ENCODE results near the gene SUN3.

SUN3 gene

GRCh38 chr7:48028938-48029337 lies at the start of gene SUN3:
Gene SUN3, minus strand, starts transcription at chr7:48029107. Its CDS starts 169 bp downstream, at chr7:48028938.
- H3K27ac ChIP-seq: no peak within 1 kb of the TSS
- TF ChIP-seq ZFX (IDR thresholded peaks at IDR 0.05): no peak
- TF ChIP-seq, protein P1, sequence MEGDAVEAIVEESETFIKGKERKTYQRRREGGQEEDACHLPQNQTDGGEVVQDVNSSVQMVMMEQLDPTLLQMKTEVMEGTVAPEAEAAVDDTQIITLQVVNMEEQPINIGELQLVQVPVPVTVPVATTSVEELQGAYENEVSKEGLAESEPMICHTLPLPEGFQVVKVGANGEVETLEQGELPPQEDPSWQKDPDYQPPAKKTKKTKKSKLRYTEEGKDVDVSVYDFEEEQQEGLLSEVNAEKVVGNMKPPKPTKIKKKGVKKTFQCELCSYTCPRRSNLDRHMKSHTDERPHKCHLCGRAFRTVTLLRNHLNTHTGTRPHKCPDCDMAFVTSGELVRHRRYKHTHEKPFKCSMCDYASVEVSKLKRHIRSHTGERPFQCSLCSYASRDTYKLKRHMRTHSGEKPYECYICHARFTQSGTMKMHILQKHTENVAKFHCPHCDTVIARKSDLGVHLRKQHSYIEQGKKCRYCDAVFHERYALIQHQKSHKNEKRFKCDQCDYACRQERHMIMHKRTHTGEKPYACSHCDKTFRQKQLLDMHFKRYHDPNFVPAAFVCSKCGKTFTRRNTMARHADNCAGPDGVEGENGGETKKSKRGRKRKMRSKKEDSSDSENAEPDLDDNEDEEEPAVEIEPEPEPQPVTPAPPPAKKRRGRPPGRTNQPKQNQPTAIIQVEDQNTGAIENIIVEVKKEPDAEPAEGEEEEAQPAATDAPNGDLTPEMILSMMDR (conservative IDR thresholded peaks at IDR 0.05): no peak

- TF ChIP-seq, protein P1 (conservative IDR thresholded peaks at IDR 0.05): no peak
- no peak for TF ChIP-seq ZFX (IDR thresholded peaks at IDR 0.05)
- no peak overlapping the region for H3K27ac ChIP-seq
Measured at GRCh38 chr7:48078470-48078869, 49.6 kb upstream of the SUN3 start.

GRCh38 chr7:48077423-48077822 lies 48.5 kb upstream of the SUN3 start:
- no peak overlapping the region for H3K27ac ChIP-seq
- TF ChIP-seq ZFX (IDR thresholded peaks at IDR 0.05): no peak
- TF ChIP-seq, protein P1 (conservative IDR thresholded peaks at IDR 0.05): no peak

- no peak overlapping the region for H3K27ac ChIP-seq
- TF ChIP-seq, protein P1 (conservative IDR thresholded peaks at IDR 0.05): no peak
- TF ChIP-seq ZFX (IDR thresholded peaks at IDR 0.05): no peak
Measured at GRCh38 chr7:48074204-48074654, 45.3 kb upstream of the SUN3 start.

- no peak overlapping the region for H3K27ac ChIP-seq
- TF ChIP-seq, protein P1 (conservative IDR thresholded peaks at IDR 0.05): no peak
- no peak for TF ChIP-seq ZFX (IDR thresholded peaks at IDR 0.05)
Measured at GRCh38 chr7:48067475-48067874, 38.6 kb upstream of the SUN3 start.

DNA sequence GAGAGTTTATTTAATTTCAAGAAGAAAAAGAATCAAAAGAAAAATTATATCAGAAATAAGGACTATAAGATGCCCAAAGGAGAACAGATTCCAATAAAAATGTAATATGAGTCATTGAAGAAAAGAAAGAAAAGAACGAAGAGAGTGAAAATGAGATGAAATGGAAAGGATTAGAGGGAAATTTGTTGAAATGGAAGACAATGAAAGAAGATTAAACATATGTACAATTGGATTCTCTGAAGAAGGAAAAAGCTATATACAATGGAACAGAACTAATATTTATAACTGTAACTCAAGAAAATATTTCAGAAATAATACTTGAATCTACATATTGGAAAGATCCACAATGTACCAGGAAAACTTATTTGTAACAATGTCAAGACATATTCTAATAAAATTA lies 35.1 kb upstream of the SUN3 start:
- TF ChIP-seq ZFX (IDR thresholded peaks at IDR 0.05): no peak
- TF ChIP-seq, protein P1 (conservative IDR thresholded peaks at IDR 0.05): no peak
- no peak overlapping the region for H3K27ac ChIP-seq

DNA sequence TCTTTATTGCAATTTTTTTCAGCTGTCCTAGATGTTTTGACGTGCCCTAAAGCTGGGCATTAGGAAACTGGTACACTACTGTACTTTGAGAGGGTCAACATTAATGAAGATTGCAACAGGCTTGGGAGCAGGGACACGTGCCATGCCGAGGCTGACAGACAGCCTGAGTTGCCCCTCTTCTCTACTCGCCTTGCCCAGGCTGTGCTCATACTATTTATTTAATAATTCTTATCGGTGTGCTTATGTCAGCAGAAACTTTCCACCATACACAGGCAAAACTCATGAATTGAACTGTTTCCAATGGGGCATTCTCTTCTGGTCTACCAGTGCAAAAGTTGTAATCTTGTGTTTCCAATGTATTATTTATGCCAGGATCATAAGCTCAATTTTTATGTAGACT lies 30.8 kb upstream of the SUN3 start:
- no peak overlapping the region for H3K27ac ChIP-seq
- no peak for TF ChIP-seq ZFX (IDR thresholded peaks at IDR 0.05)
- TF ChIP-seq, protein P1 (conservative IDR thresholded peaks at IDR 0.05): no peak

Data from C4-2B (cell line).